Activated T-helper 2 cell treated with anti-CD3 and anti-CD28 coated beads, Interferon-gamma antibody, Interleukin-2, Interleukin-4, amounts not matched to agents 10 μg/mL and 5 μg/mL and 100 μg/mL, durations not matched to agents 14 hours and 24 hours and 36 hours (primary cell): ENCODE results near the gene ACVR2B. TPM values are rescaled to one million over a fixed set of nuclear protein-coding genes. Genes with fewer than 3 reads are reported as not detected.

ENCODE experiments used
- DNase-seq: peaks from one replicate; pipeline ENCODE4 v3.0.0; 2021; ENCODE audit warnings: low spot score
- H3K27ac Mint-ChIP-seq: one replicate; pipeline ENCODE4 v1.8.0; 2021; ENCODE audit warnings: mixed read lengths
- H3K27me3 Mint-ChIP-seq: one replicate; pipeline ENCODE4 v1.8.0; 2021; ENCODE audit warnings: low read depth, mixed read lengths
- H3K36me3 Mint-ChIP-seq: one replicate; pipeline ENCODE4 v1.8.0; 2021; ENCODE audit warnings: low read depth, mixed read lengths
- H3K4me1 Mint-ChIP-seq: one replicate; pipeline ENCODE4 v1.8.0; 2021; ENCODE audit warnings: low read depth, mixed read lengths
- H3K4me3 Mint-ChIP-seq: one replicate; pipeline ENCODE4 v1.8.0; 2021; ENCODE audit warnings: low read depth, mild to moderate bottlenecking, moderate library complexity, mixed read lengths
- H3K9me3 Mint-ChIP-seq: one replicate; pipeline ENCODE4 v1.8.0; 2021; ENCODE audit warnings: mixed read lengths
- intact Hi-C: fragments of 100-400 bp; cut with micrococcal nuclease; formaldehyde crosslinking; loops from one replicate; pipeline ENCODE4 v1.15.1; 2023
- total RNA-seq: library from RNA; stranded (reverse); gene quantifications from 2 replicates; pipeline ENCODE4 v1.2.3, GENCODE V29; 2022

ACVR2B gene
- total RNA-seq, 1 donor from 2014 or later, result 12.0 TPM

GRCh38 chr3:38468765-38469164 is 15.1 kb downstream of the ACVR2B start:
- no peak overlapping the region for H3K27ac Mint-ChIP-seq
- DNase-seq, result no peak

GRCh38 chr3:38469852-38470251 is 16.2 kb downstream of the ACVR2B start:
- Mint-ChIP-seq H3K27me3 (no peaks in the 10 kb centered on the region), H3K36me3 (peaks cover 11% of the 10 kb centered on the region), H3K9me3 (peaks cover 31% of the 10 kb centered on the region), H3K4me3 (no peak overlapping the region), H3K4me1 (peaks cover 2% of the 10 kb centered on the region), H3K27ac (no peak overlapping the region)
- no peak for DNase-seq
- intact Hi-C loops, result no loop called here

More at GRCh38 chr3:38468765-38469164, 15.1 kb downstream of the ACVR2B start:
- Mint-ChIP-seq H3K4me3 (no peak overlapping the region), H3K4me1 (peaks cover 2% of the 10 kb centered on the region), H3K36me3 (peaks cover 11% of the 10 kb centered on the region), H3K27me3 (no peaks in the 10 kb centered on the region), H3K9me3 (peaks cover 35% of the 10 kb centered on the region)
- intact Hi-C loops, result no loop called here

GRCh38 chr3:38471260-38471857 is 17.7 kb downstream of the ACVR2B start:
- Mint-ChIP-seq H3K36me3 (peaks cover 11% of the 10 kb centered on the region), H3K9me3 (peaks cover 23% of the 10 kb centered on the region), H3K4me1 (peaks cover 2% of the 10 kb centered on the region), H3K27me3 (no peaks in the 10 kb centered on the region), H3K4me3 (no peak overlapping the region), H3K27ac (no peak overlapping the region)
- no peak for DNase-seq
- intact Hi-C loops, result no loop called here

- peaks cover 11% of the 10 kb centered on the region for H3K36me3 Mint-ChIP-seq
- peaks cover 23% of the 10 kb centered on the region for H3K9me3 Mint-ChIP-seq
- no peak for DNase-seq
- no peak overlapping the region for H3K4me3 Mint-ChIP-seq
- intact Hi-C loops, result no loop called here
- H3K27ac Mint-ChIP-seq, result no peak overlapping the region
- no peaks in the 10 kb centered on the region for H3K27me3 Mint-ChIP-seq
- peaks cover 2% of the 10 kb centered on the region for H3K4me1 Mint-ChIP-seq
Measured at GRCh38 chr3:38472342-38472741, 18.7 kb downstream of the ACVR2B start.

- Mint-ChIP-seq H3K27ac (no peak overlapping the region), H3K36me3 (peaks cover 11% of the 10 kb centered on the region), H3K9me3 (peaks cover 23% of the 10 kb centered on the region), H3K4me1 (peaks cover 2% of the 10 kb centered on the region), H3K27me3 (no peaks in the 10 kb centered on the region), H3K4me3 (no peak overlapping the region)
- intact Hi-C loops, result no loop called here
- no peak for DNase-seq
Measured at GRCh38 chr3:38473229-38473628, 19.5 kb downstream of the ACVR2B start.

- DNase-seq, result no peak
- peaks cover 6% of the 10 kb centered on the region for H3K9me3 Mint-ChIP-seq
- H3K4me1 Mint-ChIP-seq, result peaks cover 4% of the 10 kb centered on the region
- no peaks in the 10 kb centered on the region for H3K27me3 Mint-ChIP-seq
- H3K27ac Mint-ChIP-seq, result no peak overlapping the region
- intact Hi-C loops, result loop anchor here (5.0 kb wide), 1 partner anchor 503 kb away; no protein-coding TSS in a partner anchor
- peaks cover 7% of the 10 kb centered on the region for H3K36me3 Mint-ChIP-seq
- H3K4me3 Mint-ChIP-seq, result no peak overlapping the region
Measured at GRCh38 chr3:38474928-38475605, 21.4 kb downstream of the ACVR2B start.

- Mint-ChIP-seq H3K36me3 (peaks cover 11% of the 10 kb centered on the region), H3K4me3 (no peak overlapping the region), H3K4me1 (peaks cover 4% of the 10 kb centered on the region), H3K27ac (no peak overlapping the region), H3K9me3 (no peaks in the 10 kb centered on the region), H3K27me3 (no peaks in the 10 kb centered on the region)
- DNase-seq, result no peak
- intact Hi-C loops, result loop anchor here (5.0 kb wide), 1 partner anchor 503 kb away; no protein-coding TSS in a partner anchor
Measured at GRCh38 chr3:38475716-38476115, 22.0 kb downstream of the ACVR2B start.

GRCh38 chr3:38476157-38476756 is 22.6 kb downstream of the ACVR2B start:
- no peak for DNase-seq
- intact Hi-C loops, result loop anchor here (5.0 kb wide), 1 partner anchor 504 kb away; no protein-coding TSS in a partner anchor
- H3K4me1 Mint-ChIP-seq, result peaks cover 4% of the 10 kb centered on the region
- H3K27me3 Mint-ChIP-seq, result no peaks in the 10 kb centered on the region
- H3K9me3 Mint-ChIP-seq, result no peaks in the 10 kb centered on the region
- no peak overlapping the region for H3K4me3 Mint-ChIP-seq
- H3K27ac Mint-ChIP-seq, result no peak overlapping the region
- peaks cover 13% of the 10 kb centered on the region for H3K36me3 Mint-ChIP-seq

GRCh38 chr3:38477057-38477820 is 23.5 kb downstream of the ACVR2B start:
- Mint-ChIP-seq H3K4me1 (peaks cover 4% of the 10 kb centered on the region), H3K27ac (no peak overlapping the region), H3K36me3 (peaks cover 17% of the 10 kb centered on the region), H3K27me3 (no peaks in the 10 kb centered on the region), H3K9me3 (no peaks in the 10 kb centered on the region), H3K4me3 (no peak overlapping the region)
- DNase-seq, result no peak
- intact Hi-C loops, result loop anchor here (5.0 kb wide), 1 partner anchor 505 kb away; no protein-coding TSS in a partner anchor

GRCh38 chr3:38477839-38478450 is 24.3 kb downstream of the ACVR2B start:
- peaks cover 22% of the 10 kb centered on the region for H3K36me3 Mint-ChIP-seq
- H3K4me1 Mint-ChIP-seq, result peaks cover 2% of the 10 kb centered on the region
- no peak overlapping the region for H3K27ac Mint-ChIP-seq
- no peaks in the 10 kb centered on the region for H3K27me3 Mint-ChIP-seq
- intact Hi-C loops, result loop anchor here (2.0 to 5.0 kb wide), 2 partner anchors 131 to 506 kb away; partner anchors contain the start of gene XYLB
- H3K4me3 Mint-ChIP-seq, result no peak overlapping the region
- H3K9me3 Mint-ChIP-seq, result no peaks in the 10 kb centered on the region
- DNase-seq, result no peak

- Mint-ChIP-seq H3K27ac (no peak overlapping the region), H3K27me3 (no peaks in the 10 kb centered on the region), H3K4me1 (peaks cover 2% of the 10 kb centered on the region), H3K9me3 (no peaks in the 10 kb centered on the region), H3K36me3 (peaks cover 30% of the 10 kb centered on the region), H3K4me3 (no peak overlapping the region)
- no peak for DNase-seq
- intact Hi-C loops, result loop anchor here (2.0 to 5.0 kb wide), 2 partner anchors 132 to 507 kb away; partner anchors contain the start of gene XYLB
Measured at GRCh38 chr3:38478901-38479300, 25.2 kb downstream of the ACVR2B start.
